NCI-H2227 treated with DMSO at 0.1 percent for 48 hours (cell line): ENCODE results near the gene ITGB6.
A peak's percentile ranks its signal among the peaks of the same experiment; 100 is the strongest.
"Not testable (repeated sequence)": the region's sequence is repeated elsewhere in the genome, so short reads cannot be mapped to it uniquely, and the experiment has no call there.

Source experiments
- DNase-seq: peaks from one replicate; lab custom pipeline; 2025; lab: John Stamatoyannopoulos, UW

ITGB6 gene

DNA sequence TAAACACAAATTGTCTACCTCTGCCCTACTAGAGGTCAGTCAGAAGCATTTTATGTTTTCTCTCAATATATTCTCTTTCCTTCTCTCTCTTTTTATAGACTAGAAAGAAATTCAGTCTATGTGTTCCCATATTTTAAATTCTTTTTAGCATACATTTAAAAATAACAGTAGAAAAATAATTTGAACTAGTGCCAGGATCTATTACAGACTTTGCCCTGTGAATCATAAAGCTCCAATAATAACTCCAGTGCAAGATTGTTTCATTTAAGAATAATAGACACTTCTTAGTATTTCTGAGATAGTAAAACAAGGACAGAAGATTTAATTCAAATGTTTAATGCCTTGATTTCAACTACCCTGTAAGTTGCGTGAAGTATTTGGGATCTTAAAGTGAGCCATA is 60.1 kb downstream of the ITGB6 start:
- no peak for DNase-seq

DNA sequence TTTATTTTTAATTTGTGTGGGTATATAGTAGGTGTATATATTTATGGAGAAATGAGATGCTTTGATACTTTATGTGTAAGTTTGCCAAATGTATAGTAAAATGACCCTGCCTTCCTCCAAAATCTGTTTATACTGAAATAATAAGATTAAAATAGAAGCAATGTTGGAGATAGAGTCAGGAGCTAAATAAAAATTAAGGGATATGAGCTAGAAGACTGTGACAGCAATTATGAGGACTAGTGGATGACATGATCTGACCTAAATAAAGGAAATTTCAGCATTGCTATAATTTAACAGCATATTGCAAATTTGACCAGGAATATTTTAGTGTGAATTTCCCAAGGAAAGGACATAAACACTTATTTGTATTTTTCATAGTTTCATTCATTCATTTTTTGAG is 60.7 kb downstream of the ITGB6 start:
- DNase-seq = no peak

DNA sequence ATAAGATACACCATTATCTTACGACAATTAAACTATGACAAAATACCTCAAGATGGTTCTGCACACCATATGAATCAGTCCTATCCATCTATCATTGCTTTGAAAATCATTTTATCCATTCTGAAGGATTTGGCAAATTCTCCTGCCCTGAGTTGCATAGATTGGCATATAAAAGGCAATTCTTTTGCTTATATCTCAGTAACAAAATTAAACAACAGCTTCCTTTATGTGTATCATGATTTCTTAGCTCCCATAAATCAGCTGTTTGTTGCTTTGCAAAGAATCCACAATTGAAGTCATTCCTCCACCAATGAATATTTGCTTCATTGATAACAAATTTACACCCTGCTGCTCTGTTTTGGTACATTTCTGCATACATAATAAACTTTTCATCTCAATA is 61.7 kb downstream of the ITGB6 start:
- DNase-seq = no peak

DNA sequence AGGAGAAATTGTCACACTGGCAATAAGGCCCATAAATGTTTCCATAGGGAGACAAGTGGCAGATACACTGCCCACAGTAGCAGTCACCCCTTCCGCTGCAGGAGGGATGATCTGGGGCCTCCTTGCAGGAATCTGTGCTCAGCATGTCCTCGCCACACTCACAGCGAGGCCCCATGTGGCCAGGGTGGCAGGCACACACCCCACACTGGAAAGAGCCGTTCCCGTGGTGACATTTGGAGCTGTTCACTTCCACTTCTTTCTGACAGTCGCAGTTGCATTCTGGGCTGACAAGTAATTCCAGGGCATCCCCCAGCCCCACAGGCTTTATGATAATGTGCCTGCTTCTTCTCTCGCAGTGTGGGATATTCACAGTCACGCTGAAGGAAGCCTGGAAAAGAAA is 62.6 kb downstream of the ITGB6 start:
- DNase-seq = peak; percentile 16

DNA sequence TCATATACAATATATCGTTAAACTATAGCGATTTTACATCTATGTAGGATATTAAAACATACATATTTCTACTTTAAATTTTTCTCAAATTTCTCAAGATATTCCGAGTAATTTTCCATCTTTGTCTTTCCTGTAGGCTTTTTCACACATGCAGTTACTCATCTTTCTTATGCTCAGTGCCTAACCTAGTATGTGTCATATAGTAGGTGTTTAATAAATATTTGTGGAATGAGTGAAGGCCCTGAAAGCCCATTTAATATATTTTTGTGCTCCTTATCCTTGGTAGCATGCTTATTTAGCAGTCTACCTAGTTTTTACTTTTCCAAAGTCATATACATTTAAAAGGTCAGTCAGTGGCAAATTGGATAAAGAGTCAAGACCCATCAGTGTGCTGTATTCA is 67.3 kb downstream of the ITGB6 start:
- no peak for DNase-seq

DNA sequence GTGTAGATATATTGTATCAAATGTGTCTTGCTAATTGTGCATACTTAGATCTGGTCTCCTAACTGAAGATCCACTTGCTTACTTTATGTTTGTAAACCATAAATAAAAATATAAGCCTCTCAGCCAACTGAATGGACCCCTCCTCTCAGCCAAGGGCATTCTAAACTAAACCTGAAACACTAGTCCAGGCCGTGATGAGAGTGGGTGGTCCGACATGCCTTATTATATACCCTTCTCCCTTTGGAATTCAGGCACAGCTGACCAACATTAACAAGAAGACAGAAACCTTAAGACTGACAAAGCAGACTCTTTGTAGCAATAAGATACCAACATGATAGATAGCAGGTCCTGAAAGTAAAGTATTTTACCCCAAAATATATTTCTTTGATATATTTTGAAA is 73.3 kb downstream of the ITGB6 start:
- DNase-seq = no peak

DNA sequence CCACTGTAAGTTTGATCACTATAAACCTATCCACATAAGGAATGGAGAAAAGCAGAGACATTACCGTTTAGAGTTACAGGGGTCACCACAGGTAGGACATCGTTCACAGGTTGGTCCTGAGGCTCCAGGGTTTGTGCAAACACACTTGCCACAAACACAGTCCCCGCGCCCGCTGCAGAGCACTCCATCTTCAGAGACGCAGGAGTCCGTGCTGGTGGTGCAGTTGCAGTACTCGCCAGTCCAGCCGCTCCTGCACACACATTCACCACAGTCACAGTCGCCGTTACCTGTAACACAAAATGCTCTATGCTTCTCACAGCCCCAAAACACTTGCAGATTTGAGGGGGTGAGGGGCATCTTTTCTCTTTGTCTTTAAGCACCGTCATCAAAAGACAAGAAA is 73.8 kb downstream of the ITGB6 start:
- no peak for DNase-seq

DNA sequence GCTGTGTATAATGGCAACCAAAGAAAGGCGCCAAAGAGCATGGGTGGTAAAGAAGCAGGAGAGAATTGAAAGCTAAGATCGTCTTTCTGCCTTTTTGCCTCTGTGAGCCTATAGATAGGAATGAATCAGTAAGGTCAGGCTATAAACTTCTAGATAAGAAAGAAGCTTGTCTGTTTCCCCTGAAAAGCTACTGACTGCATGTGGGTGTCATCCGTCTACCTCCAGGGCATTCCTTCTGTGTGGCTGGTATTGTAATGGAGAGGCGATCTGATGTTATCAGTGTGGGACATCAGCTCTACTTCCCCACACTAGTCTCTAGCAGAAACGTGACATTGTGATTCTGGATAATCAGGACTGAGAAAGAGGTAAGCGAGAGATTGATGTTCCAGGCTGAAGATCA is 74.2 kb downstream of the ITGB6 start:
- no peak for DNase-seq

DNA sequence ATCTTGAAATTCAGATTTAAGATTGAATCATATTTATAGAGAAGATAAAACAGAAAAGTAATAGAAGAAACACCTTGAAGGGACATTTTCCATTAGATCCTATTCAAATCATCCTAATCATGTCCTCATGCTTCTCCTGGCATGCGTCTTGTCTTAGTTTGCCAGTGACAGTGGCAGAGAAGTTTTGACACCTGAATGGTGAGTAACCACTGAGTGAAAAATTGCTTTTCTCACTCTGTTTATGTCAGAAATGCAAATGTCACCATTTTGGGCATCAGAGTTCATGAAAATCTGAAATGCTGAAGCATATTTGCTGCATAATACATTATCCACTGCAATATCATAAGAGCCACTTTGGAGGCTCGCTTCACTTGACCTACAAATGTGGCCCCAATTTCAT is 74.7 kb downstream of the ITGB6 start:
- DNase-seq = no peak

DNA sequence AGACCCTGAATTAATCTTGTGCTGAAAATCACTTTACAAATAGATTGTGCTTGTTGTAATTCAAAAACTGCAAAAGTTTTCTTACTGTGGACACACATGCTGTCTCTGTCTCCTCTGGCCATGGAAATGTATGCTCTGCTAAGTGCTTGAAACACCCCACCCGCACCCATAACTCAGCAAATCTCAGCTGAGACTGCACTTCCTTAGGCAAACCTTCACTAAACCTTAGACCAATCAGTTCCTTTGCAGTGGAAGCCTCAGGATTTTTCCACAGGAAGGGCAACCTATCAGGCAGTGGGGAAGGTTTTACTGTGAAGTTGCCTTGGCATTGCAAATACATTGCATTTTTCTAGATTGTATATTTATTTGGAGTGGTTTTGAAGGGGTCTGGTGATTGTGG is 75.5 kb downstream of the ITGB6 start:
- no peak for DNase-seq

DNA sequence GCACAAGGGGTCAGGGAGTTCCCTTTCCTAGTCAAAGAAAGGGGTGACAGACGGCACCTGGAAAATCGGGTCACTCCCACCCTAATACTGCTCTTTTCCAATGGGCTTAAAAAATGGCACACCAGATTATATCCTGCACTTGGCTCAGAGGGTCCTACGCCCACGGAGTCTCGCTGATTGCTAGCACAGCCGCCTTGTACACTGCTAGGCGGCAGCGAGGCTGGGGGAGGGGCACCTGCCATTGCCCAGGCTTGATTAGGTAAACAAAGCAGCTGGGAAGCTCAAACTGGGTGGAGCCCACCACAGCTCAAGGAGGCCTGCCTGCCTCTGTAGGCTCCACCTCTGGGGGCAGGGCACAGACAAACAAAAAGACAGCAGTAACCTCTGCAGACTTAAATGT is 85.4 kb downstream of the ITGB6 start:
- DNase-seq = not testable (repeated sequence)

DNA sequence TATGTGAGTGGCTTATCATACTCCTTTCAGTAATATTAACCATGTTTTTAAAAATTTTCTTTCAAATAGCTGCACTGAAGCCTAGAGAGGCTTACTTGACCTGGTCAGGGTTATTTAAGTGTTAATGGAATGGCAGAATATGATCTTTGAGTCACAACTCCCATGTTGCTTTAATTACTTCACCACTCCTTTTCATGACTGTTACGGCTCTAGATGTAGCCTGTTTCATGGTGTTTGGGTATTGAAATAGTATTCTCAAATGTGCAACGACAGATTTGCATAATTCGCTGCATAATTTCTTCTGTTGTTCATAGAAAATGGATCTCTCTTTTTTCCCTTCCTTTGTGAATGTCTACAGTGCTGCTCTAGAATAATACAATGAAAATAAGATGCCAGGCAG is 86.1 kb downstream of the ITGB6 start:
- no peak for DNase-seq

DNA sequence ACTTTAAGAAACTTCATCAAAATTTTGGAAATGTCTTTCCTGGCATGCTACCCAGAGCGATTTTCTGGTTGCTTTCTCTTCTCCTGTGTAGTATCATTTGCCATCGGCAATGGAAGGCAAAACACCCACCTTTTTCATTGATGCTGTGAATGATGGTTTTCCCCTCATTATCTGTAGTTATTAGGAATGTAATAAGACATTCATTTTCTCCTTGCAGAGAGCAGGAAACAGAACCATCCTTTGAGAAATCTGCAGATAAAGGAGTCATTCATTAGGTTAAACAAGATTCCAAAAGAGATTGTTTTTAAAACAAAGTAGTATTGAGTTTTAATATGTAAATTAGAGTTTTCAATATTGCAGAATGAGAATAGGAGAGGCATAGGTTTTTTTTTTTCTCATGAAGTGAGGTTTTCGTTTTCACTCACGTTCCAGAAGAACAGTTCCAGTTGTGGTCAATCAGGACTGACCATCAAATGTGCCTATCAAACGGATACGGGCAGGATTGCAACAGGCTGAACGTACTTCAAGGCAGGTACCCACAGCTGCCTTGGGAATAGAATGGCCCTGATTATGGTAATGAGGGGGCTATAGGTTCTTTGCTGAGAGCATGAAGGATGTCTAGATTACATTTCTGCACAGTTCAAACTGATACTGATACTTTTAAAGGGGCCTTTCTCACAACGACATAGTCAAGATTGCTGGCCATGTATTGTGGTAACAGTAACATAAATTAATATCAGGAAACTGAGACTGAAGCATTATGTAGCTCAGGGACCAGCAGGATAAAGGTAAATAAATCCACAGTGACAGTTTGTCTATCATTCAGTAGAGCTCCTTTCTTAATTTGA is 87.9 kb downstream of the ITGB6 start:
- no peak for DNase-seq

DNA sequence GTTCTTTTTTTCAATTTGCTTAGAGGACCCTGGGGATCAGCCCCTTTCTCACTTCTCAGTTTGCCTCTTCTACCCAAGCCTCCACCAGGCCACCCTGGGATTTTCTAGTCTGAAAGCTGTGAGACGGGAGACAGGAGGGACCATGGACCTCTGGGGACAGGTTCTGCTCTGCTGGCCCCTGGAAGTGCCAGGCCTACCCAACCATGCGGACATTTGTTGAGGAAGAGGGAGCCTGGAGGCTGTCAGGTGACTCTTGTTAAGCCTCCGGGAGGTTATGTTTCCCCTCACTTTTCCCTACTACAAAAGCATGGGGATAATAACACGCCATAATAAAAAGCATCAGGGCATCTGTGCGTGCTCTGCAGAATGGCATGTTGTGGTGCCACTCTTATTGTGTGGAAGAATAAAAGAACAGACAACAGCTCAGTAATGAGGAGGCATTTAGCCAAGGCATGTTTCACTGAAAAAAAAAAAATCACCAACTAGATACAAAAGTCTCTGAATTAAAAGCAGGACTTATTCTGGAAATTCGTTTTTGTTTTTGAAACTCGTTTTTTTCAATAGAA is 89.3 kb downstream of the ITGB6 start:
- DNase-seq = no peak

DNA sequence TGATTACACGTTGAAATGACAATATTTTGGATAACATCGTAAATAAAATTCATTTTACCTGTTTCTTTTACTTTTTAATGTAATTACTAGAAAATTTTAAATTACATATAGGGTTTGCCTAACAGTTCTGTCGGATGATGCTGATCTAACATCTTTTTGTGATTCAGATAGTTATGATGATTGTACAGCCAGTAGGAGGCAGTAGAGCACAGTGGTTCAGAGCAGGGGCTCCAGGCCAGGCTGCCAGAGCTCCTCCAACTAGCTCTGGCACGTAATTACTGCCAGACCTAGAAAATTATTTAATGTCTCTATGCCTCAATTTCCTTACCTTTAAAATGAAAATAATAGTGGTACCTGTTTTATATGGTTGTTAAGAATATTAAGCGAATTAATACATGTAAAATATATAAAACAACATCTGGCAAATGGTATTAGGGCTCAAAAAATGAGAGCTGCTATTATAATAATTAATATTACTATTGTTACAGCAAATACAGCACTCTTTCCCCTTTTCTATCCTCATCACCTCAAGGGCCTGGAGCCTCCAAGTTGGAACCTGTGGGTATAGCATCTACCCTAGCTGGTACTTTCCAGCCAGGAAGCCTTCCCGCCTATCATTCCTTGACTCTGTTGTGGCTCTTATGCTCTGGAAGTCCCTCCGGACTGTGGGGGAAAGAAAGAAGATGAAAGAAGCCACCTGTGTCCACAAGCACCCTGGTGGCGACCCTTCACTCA is 90.0 kb downstream of the ITGB6 start:
- DNase-seq = peak; percentile 16

DNA sequence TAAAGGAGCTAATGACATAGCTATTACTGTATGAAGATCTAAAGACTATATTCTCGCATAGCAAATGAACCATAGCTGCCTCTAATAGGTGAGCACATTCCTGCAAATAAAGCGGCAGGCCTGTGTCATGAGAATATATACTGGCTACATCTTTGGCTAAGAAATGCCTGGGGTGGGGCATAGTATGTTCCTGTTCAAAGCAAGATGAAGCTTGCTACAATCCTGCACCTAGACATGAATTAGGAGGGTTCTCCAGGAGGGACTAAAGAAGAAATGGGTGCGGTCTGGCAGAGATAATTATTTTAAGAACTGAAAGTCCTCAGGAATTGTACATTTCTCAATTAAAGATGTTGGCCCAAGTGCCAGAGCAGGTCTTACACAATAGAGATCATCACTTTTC is 90.8 kb downstream of the ITGB6 start:
- DNase-seq = no peak

DNA sequence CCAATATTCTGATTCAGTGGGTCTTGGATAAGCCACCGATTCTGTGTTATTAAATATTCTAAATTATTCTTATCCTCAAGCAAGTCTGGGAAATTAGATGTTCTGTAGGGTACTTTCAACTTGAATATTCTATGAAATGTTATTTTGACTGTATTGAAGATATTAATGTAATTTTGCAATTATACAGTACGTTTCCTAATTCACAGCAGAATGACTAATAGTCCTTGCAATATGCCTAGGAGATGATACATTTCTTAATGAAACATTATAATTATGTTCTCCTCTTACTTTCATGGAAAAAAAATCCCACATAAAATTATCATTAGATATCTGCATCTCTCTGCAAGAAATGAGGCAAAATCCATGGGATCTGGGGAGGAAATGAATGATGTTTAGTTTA is 91.4 kb downstream of the ITGB6 start:
- no peak for DNase-seq

DNA sequence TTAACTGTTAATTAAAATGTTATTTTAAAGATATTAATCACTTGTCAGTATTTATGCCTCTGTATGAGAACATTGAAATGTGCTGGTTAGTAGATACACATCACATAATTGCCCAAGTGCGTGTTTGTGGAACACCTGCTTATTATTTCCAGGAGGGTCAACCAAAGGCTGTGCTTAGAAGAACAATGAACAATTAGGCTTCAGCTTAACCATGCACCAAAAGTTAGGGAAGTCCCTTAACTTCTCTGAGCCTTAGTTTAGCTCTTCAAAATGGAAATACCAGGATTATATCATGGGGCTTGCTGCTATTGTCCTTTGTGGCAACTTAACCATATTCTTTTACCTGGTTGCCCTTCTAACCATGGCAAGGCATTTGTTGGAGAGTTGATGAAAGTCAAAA is 94.7 kb downstream of the ITGB6 start:
- DNase-seq = no peak

DNA sequence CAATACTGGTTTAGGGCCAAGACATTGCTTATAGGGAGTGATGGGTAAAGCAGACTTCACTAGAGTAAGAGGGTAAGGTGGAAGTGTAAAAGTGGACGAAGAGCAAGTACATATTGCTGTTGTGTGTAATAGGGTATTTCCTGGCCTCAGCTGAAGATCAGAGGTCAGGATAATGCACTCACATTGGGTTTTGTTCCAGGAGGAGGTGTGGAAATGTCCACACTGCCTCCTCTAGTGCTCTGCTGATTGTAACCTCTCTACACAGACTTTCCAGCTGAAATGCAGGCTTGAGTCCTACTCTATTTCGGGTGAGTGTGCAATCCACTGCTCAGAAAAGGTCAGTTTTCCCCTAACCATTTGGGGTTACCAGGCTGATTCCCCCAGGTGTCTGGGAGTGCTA is 96.0 kb downstream of the ITGB6 start:
- DNase-seq = no peak

DNA sequence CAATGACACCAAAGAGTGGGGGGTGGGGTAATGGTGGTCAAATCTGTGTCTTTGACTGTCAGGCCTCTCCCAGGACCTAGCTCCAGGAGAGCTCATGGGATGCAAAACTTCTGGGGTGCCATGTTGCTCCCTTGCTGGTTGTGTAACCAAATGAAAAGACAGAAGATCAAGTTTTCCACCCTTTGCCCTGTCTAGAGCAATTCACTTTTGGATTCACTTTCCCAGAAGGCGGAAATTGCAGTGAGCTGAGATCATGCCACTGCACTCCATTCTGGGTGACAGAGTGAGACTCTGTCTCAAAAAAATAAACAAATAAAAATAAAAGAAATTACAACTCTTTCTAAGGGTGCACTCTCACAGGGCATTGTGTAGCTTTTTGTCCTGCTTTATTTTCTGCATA is 102.7 kb downstream of the ITGB6 start:
- DNase-seq = no peak

DNA sequence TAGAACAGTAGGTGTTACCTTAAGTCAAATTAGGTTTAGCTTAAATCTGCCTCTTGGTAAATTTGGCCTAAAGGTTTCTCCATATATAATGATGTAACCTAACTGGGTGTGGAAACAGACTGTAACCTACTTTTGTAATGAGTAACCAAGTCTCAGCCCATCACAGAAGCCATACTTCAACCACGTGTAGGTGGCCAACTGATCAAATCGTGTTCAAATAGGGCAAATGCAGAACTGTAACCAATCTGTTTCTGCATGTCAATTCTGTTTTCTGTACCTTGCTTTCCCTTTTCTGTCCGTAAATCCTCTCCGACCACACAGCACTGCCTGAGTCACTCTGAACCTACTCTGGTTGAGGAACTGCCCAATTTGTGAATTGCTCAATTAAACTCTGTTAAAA is 103.7 kb downstream of the ITGB6 start:
- no peak for DNase-seq

DNA sequence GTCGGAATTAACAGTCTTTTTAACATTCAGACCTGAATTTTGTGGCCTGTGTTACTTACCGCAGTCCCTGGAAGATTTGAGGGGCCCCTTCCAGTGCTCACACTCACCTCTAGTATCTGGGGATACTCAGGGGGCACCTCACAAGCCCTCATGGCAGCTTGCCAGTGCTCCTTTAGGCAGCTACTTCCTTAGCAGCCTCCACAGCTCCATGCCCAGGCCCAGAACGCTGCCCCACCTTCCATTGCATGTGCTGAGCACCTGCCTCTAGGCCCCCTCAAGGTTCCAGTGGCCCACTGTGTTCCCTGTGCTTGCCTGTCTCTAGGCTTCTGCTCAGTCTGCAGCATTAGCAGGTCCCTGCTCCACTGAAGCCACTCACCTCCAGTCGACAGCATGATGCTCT is 107.6 kb downstream of the ITGB6 start:
- DNase-seq = no peak

DNA sequence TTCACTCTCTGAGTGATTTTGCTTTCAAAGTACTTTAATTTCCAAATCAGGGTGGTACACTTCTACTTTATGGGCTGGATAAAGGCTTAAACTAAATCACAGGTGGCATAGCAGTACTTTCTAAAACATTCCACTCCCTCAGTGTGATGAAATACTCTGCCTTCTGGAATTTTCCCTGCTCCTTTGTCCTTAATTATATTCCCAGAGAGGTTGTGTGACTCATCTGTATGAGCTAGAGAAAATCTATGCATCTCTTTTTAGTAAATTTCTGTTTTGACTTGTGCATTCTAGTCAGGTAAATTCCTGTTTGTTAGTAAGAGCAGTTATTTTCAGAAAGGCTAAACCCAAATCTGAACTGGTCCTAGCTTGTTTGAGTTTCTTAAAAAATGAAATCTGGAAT is 108.7 kb downstream of the ITGB6 start:
- no peak for DNase-seq
